CD4-positive, alpha-beta memory T cell (primary cell): Measurements from ENCODE around the gene HHATL. TPM values are rescaled to one million over a fixed set of nuclear protein-coding genes. Genes with fewer than 3 reads are reported as not detected.

Experiments
- CTCF ChIA-PET: fragments of 350-600 bp; sonication (Branson Sonifier 250); formaldehyde crosslinking; loops from one replicate; lab custom pipeline; 2021; ENCODE audit warnings: inconsistent platforms; ENCODE audit not compliant: partially characterized antibody; lab: Charles Lee
- POLR2A ChIA-PET: fragments of 350-600 bp; sonication (Branson Sonifier 250); formaldehyde crosslinking; loops from one replicate; lab custom pipeline; 2021; ENCODE audit not compliant: partially characterized antibody; lab: Charles Lee
- DNase-seq, 5 donors: peaks; one replicate each; pipeline versions ENCODE4 v3.0.0 to v3.0.0-alpha.2; 2020 to 2022; ENCODE audit warnings: mixed read lengths in 1 of 5
- H3K27ac ChIP-seq: one replicate; pipeline ENCODE4 v1.7.0; 2013; ENCODE audit warnings: low read depth, low read length
- H3K27me3 ChIP-seq: 2 replicates; pipeline ENCODE4 v1.7.0; 2013; ENCODE audit warnings: mild to moderate bottlenecking, low read length, moderate library complexity; ENCODE audit not compliant: insufficient read depth
- H3K36me3 ChIP-seq: 2 replicates; pipeline ENCODE4 v1.7.0; 2013; ENCODE audit warnings: mild to moderate bottlenecking, low read length, moderate library complexity; ENCODE audit not compliant: insufficient read depth
- H3K4me1 ChIP-seq: 2 replicates; pipeline ENCODE4 v1.7.0; 2013; ENCODE audit warnings: mild to moderate bottlenecking, low read length, moderate library complexity; ENCODE audit not compliant: insufficient read depth
- H3K4me3 ChIP-seq, 2 donors: one replicate each; pipeline ENCODE4 v1.7.0; 2013; ENCODE audit warnings: low read length in 2 of 2, mild to moderate bottlenecking in 1 of 2
- H3K9me3 ChIP-seq, 2 donors: one replicate each; pipeline ENCODE4 v1.7.0; 2013; ENCODE audit warnings: low read length in 2 of 2, control low read depth in 1 of 2; ENCODE audit not compliant: control insufficient read depth in 1 of 2
- H3K27ac Mint-ChIP-seq, 7 donors: one replicate each; pipeline ENCODE4 v1.8.0; 2020 to 2021; ENCODE audit warnings: mixed read lengths in 7 of 7, mild to moderate bottlenecking in 6 of 7, inconsistent platforms in 3 of 7, moderate library complexity in 3 of 7
- H3K27me3 Mint-ChIP-seq, 2 donors: one replicate each; pipeline ENCODE4 v1.8.0; 2020 to 2021; ENCODE audit warnings: mixed read lengths in 2 of 2
- H3K36me3 Mint-ChIP-seq, 2 donors: one replicate each; pipeline ENCODE4 v1.8.0; 2020 to 2021; ENCODE audit warnings: mixed read lengths in 2 of 2, inconsistent platforms in 1 of 2, mild to moderate bottlenecking in 1 of 2
- H3K4me1 Mint-ChIP-seq, 4 donors: one replicate each; pipeline ENCODE4 v1.8.0; 2020 to 2021; ENCODE audit warnings: mixed read lengths in 4 of 4, mild to moderate bottlenecking in 1 of 4
- H3K4me3 Mint-ChIP-seq, 8 donors: one replicate each; pipeline ENCODE4 v1.8.0; 2020 to 2021; ENCODE audit warnings: mixed read lengths in 8 of 8, mild to moderate bottlenecking in 7 of 8, moderate library complexity in 6 of 8, inconsistent platforms in 3 of 8
- H3K9me3 Mint-ChIP-seq, 8 donors: one replicate each; pipeline ENCODE4 v1.8.0; 2020 to 2021; ENCODE audit warnings: mixed read lengths in 8 of 8, mild to moderate bottlenecking in 5 of 8, inconsistent platforms in 3 of 8, moderate library complexity in 1 of 8
- intact Hi-C: fragments of 100-400 bp; cut with micrococcal nuclease; formaldehyde crosslinking; loops from one replicate; pipeline ENCODE4 v1.15.1; 2023
- polyA plus RNA-seq, 2 donors: library from polyadenylated mRNA; unstranded; fragments of 300-500 nt; fragmentation: Illumina TruSeq; gene quantifications; one replicate each; pipeline ENCODE4 v1.2.3, GENCODE V29; 2021
- total RNA-seq, 2 experiments: library from RNA; stranded (reverse); gene quantifications; one replicate each; pipeline ENCODE4 v1.2.3, GENCODE V29; 2021

HHATL gene
- total and polyA plus RNA-seq, 4 experiments from 2014 or later = not detected

DNA sequence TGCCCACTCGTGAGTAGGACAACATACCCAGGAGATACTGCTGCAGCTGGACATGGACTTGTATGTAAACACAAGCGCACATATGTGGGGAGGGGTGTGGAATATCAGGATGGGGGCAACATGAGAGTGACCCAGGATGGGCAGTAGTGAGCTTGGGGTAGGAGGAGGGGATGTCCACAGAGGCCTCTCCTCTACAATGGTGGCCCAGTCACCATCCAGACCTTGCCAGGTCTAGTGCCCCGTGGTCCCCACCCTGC is 49.4 kb downstream of the HHATL start:
- no peak overlapping the region for H3K4me3 ChIP-seq
- H3K36me3 Mint-ChIP-seq = peaks cover 6 to 9% of the 10 kb centered on the region in 2 donors

DNA sequence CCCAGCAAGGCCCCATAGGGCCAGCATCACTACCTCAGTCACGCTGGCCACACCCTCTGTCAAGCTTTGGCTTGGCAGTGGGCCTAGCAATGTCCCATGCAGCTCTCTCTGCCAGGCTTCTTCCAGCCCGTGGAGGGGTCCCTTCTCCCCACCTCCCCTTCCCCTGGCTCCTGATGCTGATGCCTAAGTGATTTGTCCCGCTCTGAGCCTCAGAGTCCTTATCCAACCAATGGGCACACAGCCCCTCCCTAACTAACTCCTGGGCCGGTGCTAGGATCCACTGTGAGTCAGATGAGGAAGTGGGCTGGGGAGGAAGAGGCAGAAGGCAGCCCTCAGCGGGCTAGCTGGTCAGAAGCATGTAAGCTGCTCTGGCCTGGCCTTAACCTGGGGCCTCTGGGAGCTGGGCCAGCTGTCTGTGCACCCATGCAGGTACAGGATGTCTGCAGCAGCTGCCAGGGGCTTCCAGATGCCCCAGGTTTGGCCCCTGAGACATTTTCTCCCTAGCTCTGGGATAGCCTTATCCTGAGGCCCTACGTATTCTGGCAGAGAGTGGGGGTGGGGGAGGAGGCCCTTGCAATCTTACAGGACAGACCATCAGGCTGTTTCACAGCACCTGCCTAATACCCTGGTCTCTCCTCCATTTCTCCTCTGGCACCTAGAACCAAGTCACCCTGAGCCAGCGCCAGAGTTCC is 49.8 kb downstream of the HHATL start:
- peak overlapping the region in 6 of 7 donors; percentile 11 to 79 (median 30) for H3K27ac Mint-ChIP-seq
- Histone ChIP-seq H3K27me3 (no peaks in the 10 kb centered on the region), H3K36me3 (peaks cover 4% of the 10 kb centered on the region), H3K9me3 (no peaks in the 10 kb centered on the region), H3K27ac (no peak overlapping the region), H3K4me1 (peaks cover 28% of the 10 kb centered on the region), H3K4me3 (no peak overlapping the region)
- peaks cover 0 to 2% (median 0%) of the 10 kb centered on the region in 8 donors for H3K9me3 Mint-ChIP-seq
- H3K36me3 Mint-ChIP-seq = peaks cover 10 to 13% of the 10 kb centered on the region in 2 donors
- CTCF ChIA-PET = interaction anchor here (0.7 to 2.9 kb wide), 5 partner anchors 11 to 102 kb away, joined by 3 to 6 read pairs (median 3); partner anchors contain the start of gene SEC22C
- H3K4me1 Mint-ChIP-seq = peaks cover 6 to 29% (median 20%) of the 10 kb centered on the region in 4 donors
- H3K27me3 Mint-ChIP-seq = no peaks in the 10 kb centered on the region
- peak overlapping the region; percentile 62 to 95 (median 86) for H3K4me3 Mint-ChIP-seq
- POLR2A ChIA-PET = interaction anchor here (1.8 kb wide), 2 partner anchors 12 to 52 kb away, joined by 7 to 12 read pairs; partner anchors contain the start of gene NKTR
- DNase-seq = no peak
- intact Hi-C loops = loop anchor here (10.0 kb wide), 1 partner anchor 92 kb away; no protein-coding TSS in a partner anchor

More for the DNA sequence above, 49.4 kb downstream of the HHATL start:
- Mint-ChIP-seq H3K9me3 (peaks cover 0 to 2% (median 0%) of the 10 kb centered on the region in 8 donors), H3K27ac (peak overlapping the region in 4 of 7 donors; percentile 18 to 79 (median 30)), H3K4me1 (peaks cover 6 to 27% (median 19%) of the 10 kb centered on the region in 4 donors), H3K4me3 (peak overlapping the region; percentile 62 to 95 (median 86)), H3K27me3 (no peaks in the 10 kb centered on the region)
- intact Hi-C loops = loop anchor here (10.0 kb wide), 1 partner anchor 92 kb away; no protein-coding TSS in a partner anchor
- H3K36me3 ChIP-seq = no peaks in the 10 kb centered on the region
- H3K27me3 ChIP-seq = no peaks in the 10 kb centered on the region
- no peaks in the 10 kb centered on the region for H3K9me3 ChIP-seq
- peaks cover 28% of the 10 kb centered on the region for H3K4me1 ChIP-seq
- CTCF ChIA-PET = interaction anchor here (1.5 to 2.9 kb wide), 2 partner anchors 11 to 39 kb away, joined by 5 to 6 read pairs; no protein-coding TSS in a partner anchor
- DNase-seq = no peak
- no peak overlapping the region for H3K27ac ChIP-seq
- POLR2A ChIA-PET = interaction anchor here (1.8 kb wide), 1 partner anchor 52 kb away, joined by 12 read pairs; the partner anchor contains the start of gene NKTR

DNA sequence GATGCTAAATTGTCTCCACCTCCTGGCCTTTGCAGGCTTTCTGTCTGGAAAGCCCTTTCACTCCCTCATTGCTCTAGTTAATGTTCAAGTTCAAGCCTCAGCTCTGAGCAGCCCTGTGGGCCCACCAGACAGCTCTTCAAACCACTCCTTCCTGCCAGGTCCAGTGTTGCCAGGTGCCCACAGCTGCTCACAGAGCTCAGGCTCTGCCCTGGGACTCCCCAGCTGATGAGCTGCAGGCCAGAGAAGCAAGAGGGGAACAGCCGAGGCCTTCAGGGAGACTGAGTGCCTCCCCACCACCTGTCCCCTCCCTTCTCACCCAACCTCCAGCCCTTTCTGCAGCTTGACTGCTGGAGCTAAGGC is 50.4 kb downstream of the HHATL start:
- Mint-ChIP-seq H3K4me3 (peak overlapping the region in 1 of 8 donors; percentile 36), H3K27ac (peak overlapping the region; percentile 2 to 90 (median 46)), H3K27me3 (no peaks in the 10 kb centered on the region), H3K4me1 (peaks cover 6 to 29% (median 20%) of the 10 kb centered on the region in 4 donors), H3K36me3 (peaks cover 11 to 19% of the 10 kb centered on the region in 2 donors), H3K9me3 (peaks cover 0 to 2% (median 0%) of the 10 kb centered on the region in 8 donors)
- DNase-seq = no peak
- Histone ChIP-seq H3K4me1 (peaks cover 28% of the 10 kb centered on the region), H3K4me3 (no peak overlapping the region), H3K27me3 (no peaks in the 10 kb centered on the region), H3K36me3 (peaks cover 9% of the 10 kb centered on the region), H3K27ac (no peak overlapping the region), H3K9me3 (no peaks in the 10 kb centered on the region)
- CTCF ChIA-PET = interaction anchor here (0.7 to 2.9 kb wide), 6 partner anchors 9 to 102 kb away, joined by 3 to 6 read pairs (median 4); partner anchors contain the start of gene SEC22C
- intact Hi-C loops = loop anchor here (10.0 kb wide), 1 partner anchor 93 kb away; no protein-coding TSS in a partner anchor
- POLR2A ChIA-PET = interaction anchor here (1.8 kb wide), 2 partner anchors 11 to 76 kb away, joined by 5 to 7 read pairs; no protein-coding TSS in a partner anchor

DNA sequence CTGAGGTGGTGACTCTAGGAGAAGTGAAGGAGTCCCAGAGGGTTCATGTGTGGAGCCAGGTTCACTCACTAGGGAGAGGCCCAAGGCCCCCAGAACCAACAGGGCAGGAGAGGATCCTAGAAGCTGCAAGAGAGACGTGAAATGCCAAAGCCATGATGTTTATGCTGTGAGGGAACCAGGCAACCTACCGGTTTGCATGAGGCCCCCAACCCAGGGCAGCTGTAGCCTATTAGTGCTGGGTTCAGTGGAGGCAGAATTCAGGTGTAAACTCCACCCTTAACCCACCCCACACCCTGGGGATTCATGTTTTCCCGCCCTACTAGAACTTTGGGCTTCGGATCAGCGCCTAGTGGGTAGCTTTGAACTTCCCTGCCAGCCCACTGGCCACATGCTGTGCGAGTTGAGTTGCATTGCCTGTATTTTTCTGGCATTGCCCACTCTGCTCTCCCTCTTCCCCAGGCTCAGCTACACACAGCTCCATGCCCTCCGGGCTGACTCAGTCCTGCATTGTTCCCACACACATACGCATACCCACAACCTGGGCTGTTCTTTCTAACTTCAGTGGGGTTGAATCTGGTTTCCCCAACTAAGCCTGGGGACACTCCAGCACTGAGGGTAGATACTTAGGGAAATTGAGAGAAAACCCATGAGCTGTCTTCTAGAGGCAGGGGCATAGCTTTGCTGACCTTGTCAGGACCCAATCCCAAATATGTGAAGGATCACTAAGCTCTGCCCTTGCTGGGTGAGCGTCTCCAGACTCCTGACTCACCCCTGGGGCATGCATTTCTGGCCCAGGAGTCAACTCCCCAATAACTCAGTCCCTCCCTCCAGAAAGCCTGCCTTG is 51.1 kb downstream of the HHATL start:
- H3K36me3 ChIP-seq = peaks cover 15% of the 10 kb centered on the region
- no peaks in the 10 kb centered on the region for H3K27me3 ChIP-seq
- H3K4me3 ChIP-seq = no peak overlapping the region
- Mint-ChIP-seq H3K9me3 (no peaks in the 10 kb centered on the region), H3K27me3 (no peaks in the 10 kb centered on the region), H3K4me1 (peaks cover 6 to 35% (median 21%) of the 10 kb centered on the region in 4 donors), H3K27ac (peak overlapping the region in 4 of 7 donors; percentile 47 to 90 (median 64)), H3K4me3 (peak overlapping the region in 2 of 8 donors; percentile 36 to 40), H3K36me3 (peaks cover 17 to 25% of the 10 kb centered on the region in 2 donors)
- ChIA-PET CTCF (interaction anchor here (1.0 to 2.9 kb wide), 4 partner anchors 10 to 103 kb away, joined by 3 to 6 read pairs (median 4); no protein-coding TSS in a partner anchor), POLR2A (interaction anchor here (1.2 to 1.8 kb wide), 4 partner anchors 10 to 75 kb away, joined by 3 to 7 read pairs (median 6); partner anchors contain the start of genes NKTR and SEC22C)
- DNase-seq = no peak
- H3K9me3 ChIP-seq = no peaks in the 10 kb centered on the region
- intact Hi-C loops = loop anchor here (10.0 kb wide), 1 partner anchor 93 kb away; no protein-coding TSS in a partner anchor
- H3K4me1 ChIP-seq = peaks cover 28% of the 10 kb centered on the region
- no peak overlapping the region for H3K27ac ChIP-seq

DNA sequence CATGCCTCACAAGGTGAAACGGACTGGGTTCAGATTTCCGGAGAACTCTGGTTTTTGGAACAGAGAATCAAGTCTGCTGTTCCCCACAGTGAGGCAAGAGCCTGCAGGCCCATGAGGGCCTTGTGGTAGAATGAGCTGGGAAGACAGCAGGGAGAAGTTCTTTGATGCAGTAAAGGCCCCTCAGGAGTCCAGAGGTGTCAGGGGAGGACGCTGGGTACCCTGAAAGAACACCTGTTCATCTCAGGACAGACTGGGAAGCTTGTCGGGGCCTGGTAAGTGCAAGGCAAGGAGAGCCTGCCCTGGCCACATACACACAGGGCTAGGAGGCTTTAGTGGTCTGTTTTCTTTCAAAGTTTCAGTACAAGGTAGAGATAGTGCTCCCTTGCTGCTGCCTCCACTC is 52.8 kb downstream of the HHATL start:
- no peaks in the 10 kb centered on the region for H3K27me3 Mint-ChIP-seq

DNA sequence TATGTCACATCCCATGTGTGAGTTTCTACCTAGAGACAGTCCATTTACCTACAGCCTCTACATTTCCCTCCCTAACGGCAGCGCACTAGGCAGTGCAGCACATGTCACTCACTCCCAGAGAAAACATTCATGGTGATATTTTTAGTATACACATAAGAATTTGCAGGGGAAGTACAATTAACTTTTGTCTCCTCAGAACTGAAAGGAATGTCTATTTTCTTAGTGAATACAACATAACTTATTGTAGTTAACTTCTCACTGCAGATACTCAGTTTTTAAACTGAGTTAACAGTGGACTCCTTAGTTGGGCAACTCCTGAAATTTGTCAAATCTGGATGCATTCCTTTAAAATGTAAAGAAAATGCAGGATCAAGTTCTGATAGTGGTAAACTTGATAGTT is 53.6 kb downstream of the HHATL start:
- ChIA-PET POLR2A (no interaction called here), CTCF (no interaction called here)
- Histone ChIP-seq H3K9me3 (no peaks in the 10 kb centered on the region), H3K27me3 (no peaks in the 10 kb centered on the region), H3K36me3 (peaks cover 37% of the 10 kb centered on the region), H3K4me3 (no peak overlapping the region), H3K27ac (no peak overlapping the region), H3K4me1 (peaks cover 18% of the 10 kb centered on the region)
- Mint-ChIP-seq H3K36me3 (peaks cover 27 to 44% of the 10 kb centered on the region in 2 donors), H3K9me3 (no peaks in the 10 kb centered on the region), H3K27me3 (no peaks in the 10 kb centered on the region), H3K27ac (peak overlapping the region in 6 of 7 donors; percentile 21 to 77 (median 31)), H3K4me3 (no peak overlapping the region), H3K4me1 (peaks cover 6 to 30% (median 16%) of the 10 kb centered on the region in 4 donors)
- no peak for DNase-seq
- intact Hi-C loops = no loop called here

More for the DNA sequence above, 52.8 kb downstream of the HHATL start:
- ChIA-PET POLR2A (interaction anchor here (1.1 to 1.7 kb wide), 2 partner anchors 8 to 68 kb away, joined by 6 read pairs; partner anchors contain the start of gene SEC22C), CTCF (interaction anchor here (1.1 kb wide), 1 partner anchor 12 kb away, joined by 4 read pairs; no protein-coding TSS in a partner anchor)
- H3K36me3 ChIP-seq = peaks cover 32% of the 10 kb centered on the region
- H3K4me1 Mint-ChIP-seq = peaks cover 6 to 30% (median 16%) of the 10 kb centered on the region in 4 donors
- no peaks in the 10 kb centered on the region for H3K9me3 ChIP-seq
- H3K4me3 ChIP-seq = no peak overlapping the region
- no peaks in the 10 kb centered on the region for H3K9me3 Mint-ChIP-seq
- H3K27ac ChIP-seq = no peak overlapping the region
- DNase-seq = no peak
- peaks cover 18% of the 10 kb centered on the region for H3K4me1 ChIP-seq
- H3K4me3 Mint-ChIP-seq = no peak overlapping the region
- H3K36me3 Mint-ChIP-seq = peaks cover 21 to 39% of the 10 kb centered on the region in 2 donors
- no peaks in the 10 kb centered on the region for H3K27me3 ChIP-seq
- H3K27ac Mint-ChIP-seq = peak overlapping the region in 3 of 7 donors; percentile 15 to 63 (median 57)
- intact Hi-C loops = loop anchor here (10.0 kb wide), 1 partner anchor 95 kb away; no protein-coding TSS in a partner anchor
